NCI-H1694 treated with DMSO at 0.1 percent for 48 hours (cell line): ENCODE results near the gene TAF9.
"Not testable (repeated sequence)": the region's sequence is repeated elsewhere in the genome, so short reads cannot be mapped to it uniquely, and the experiment has no call there.

ENCODE experiments used
- DNase-seq: peaks from one replicate; lab custom pipeline; 2025; lab: John Stamatoyannopoulos, UW

TAF9 gene

GRCh38 chr5:69369340-69370121, at the start of gene TAF9, which contains the start of the genes AK6 and RAD17:
TSS of gene TAF9 (minus strand) at chr5:69369520. CDS start at chr5:69365737, 3,783 bp downstream.
TSS of gene AK6 (minus strand) at chr5:69369520. CDS start at chr5:69369490, 30 bp downstream.
TSS of gene RAD17 (plus strand) at chr5:69369818. CDS start at chr5:69372209, 2,391 bp downstream.
- peak; percentile 93 for DNase-seq

GRCh38 chr5:69418554-69418953, 49.2 kb upstream of the TAF9 start:
- no peak for DNase-seq

GRCh38 chr5:69416699-69417098, 47.4 kb upstream of the TAF9 start:
- DNase-seq, result no peak

GRCh38 chr5:69416180-69416579, 46.9 kb upstream of the TAF9 start:
- no peak for DNase-seq

- DNase-seq, result no peak
These were observed 46.3 kb upstream of the TAF9 start for GRCh38 chr5:69415584-69415958.

- no peak for DNase-seq
These were observed 45.7 kb upstream of the TAF9 start, which contains the start of gene MARVELD2 for GRCh38 chr5:69414885-69415583. TSS of gene MARVELD2 (plus strand) at chr5:69415116. CDS start at chr5:69419386, 4,270 bp downstream.

- no peak for DNase-seq
These were observed 35.5 kb upstream of the TAF9 start for GRCh38 chr5:69404659-69405330.

- DNase-seq, result no peak
These were observed 9.1 kb upstream of the TAF9 start for GRCh38 chr5:69378376-69378775.

- no peak for DNase-seq
These were observed 5.7 kb upstream of the TAF9 start for GRCh38 chr5:69374911-69375446.

- no peak for DNase-seq
These were observed 3.1 kb upstream of the TAF9 start for GRCh38 chr5:69372394-69372793.

GRCh38 chr5:69370335-69370734, 1.0 kb upstream of the TAF9 start:
- not testable (repeated sequence) for DNase-seq

GRCh38 chr5:69368458-69369339, 621 bp downstream of the TAF9 start:
- DNase-seq, result peak; percentile 27

GRCh38 chr5:69367697-69368279, 1.5 kb downstream of the TAF9 start:
- no peak for DNase-seq

GRCh38 chr5:69364850-69365249, 4.5 kb downstream of the TAF9 start:
- no peak for DNase-seq

GRCh38 chr5:69364414-69364813, 4.9 kb downstream of the TAF9 start:
- no peak for DNase-seq

GRCh38 chr5:69360442-69360841, 8.9 kb downstream of the TAF9 start:
- DNase-seq, result no peak

GRCh38 chr5:69359699-69360098, 9.6 kb downstream of the TAF9 start:
- DNase-seq, result no peak

- no peak for DNase-seq
These were observed 18.7 kb downstream of the TAF9 start for GRCh38 chr5:69350664-69351063.

- DNase-seq, result no peak
These were observed 26.2 kb downstream of the TAF9 start for GRCh38 chr5:69343083-69343482.

GRCh38 chr5:69341520-69342161, 27.7 kb downstream of the TAF9 start:
- no peak for DNase-seq
